GM12878 (cell line): ENCODE data around the gene HLA-F. TPM values are rescaled to one million over a fixed set of nuclear protein-coding genes. Genes with fewer than 3 reads are reported as not detected.

Experiments
- ATAC-seq: fragments of 200-7000 bp; cut with Tn5 transposase; 3 replicates; pipeline ENCODE4 v1.9.1; 2020; ENCODE audit warnings: mild to moderate bottlenecking, moderate library complexity
- BruUV-seq: library from RNA; stranded (reverse); fragments of 400-500 nt; replicated peaks from 2 replicates; lab custom pipeline; 2021; lab: Mats Ljungman, UMichigan
- CTCF ChIA-PET: fragments of 300-600 bp; sonication (Branson Sonifier 250); formaldehyde crosslinking; extraction: SDS; loops from one replicate; lab custom pipeline; 2021; ENCODE audit warnings: inconsistent platforms; lab: Yijun Ruan, JAX
- POLR2A ChIA-PET: fragments of 350-600 bp; formaldehyde crosslinking; extraction: SDS; loops from one replicate; lab custom pipeline; 2021; ENCODE audit warnings: inconsistent platforms; lab: Charles Lee
- RAD21 ChIA-PET: fragments of 300-600 bp; sonication (Branson Sonifier 250); formaldehyde crosslinking; loops from one replicate; lab custom pipeline; 2023; ENCODE audit warnings: antibody characterized with exemption; ENCODE audit not compliant: unreplicated experiment; lab: Charles Lee
- SMC1A ChIA-PET: fragments of 300-600 bp; sonication (Branson Sonifier 250); formaldehyde crosslinking; loops from one replicate; lab custom pipeline; 2023; ENCODE audit not compliant: unreplicated experiment, uncharacterized antibody; lab: Charles Lee
- DNase-seq: peaks from one replicate; pipeline ENCODE4 v3.0.0-alpha.2; 2011; ENCODE audit warnings: low read depth, low spot score
- FAIRE-seq: peaks from 3 replicates; lab custom pipeline; 2011; peaks lifted over from hg19 to GRCh38; lab: Jason Lieb, UNC
- H2AFZ ChIP-seq: 2 replicates; pipeline ENCODE4 v1.6.0; 2011; ENCODE audit warnings: low read depth, low read length, control low read depth; ENCODE audit not compliant: control insufficient read depth
- H3K27ac ChIP-seq: 2 replicates; pipeline ENCODE4 v1.5.1; 2011; ENCODE audit warnings: control low read depth; ENCODE audit not compliant: control insufficient read depth, insufficient read depth
- H3K27me3 ChIP-seq, 2 experiments: replicated peaks in 1 of 2; 2 replicates each; pipeline versions ENCODE4 v1.6.0 to v1.6.1; 2011; ENCODE audit warnings: low read length in 1 of 2; ENCODE audit not compliant: control insufficient read depth in 2 of 2, insufficient read depth in 2 of 2
- H3K36me3 ChIP-seq, 2 experiments: 2 replicates each; pipeline ENCODE4 v1.5.1; 2011; ENCODE audit warnings: low read length in 1 of 2; ENCODE audit not compliant: control insufficient read depth in 2 of 2, insufficient read depth in 2 of 2
- H3K4me1 ChIP-seq: 2 replicates; pipeline ENCODE4 v1.6.1; 2011; ENCODE audit warnings: mild to moderate bottlenecking, low read length, moderate library complexity, mixed read lengths; ENCODE audit not compliant: control insufficient read depth, insufficient read depth
- H3K4me2 ChIP-seq: 2 replicates; pipeline ENCODE4 v1.6.0; 2011; ENCODE audit warnings: control low read depth; ENCODE audit not compliant: control insufficient read depth, insufficient read depth
- H3K4me3 ChIP-seq: fragments of 200-600 bp; sonication (generic); 2 replicates; pipeline ENCODE4 v1.5.1; 2016
- H3K79me2 ChIP-seq: 2 replicates; pipeline ENCODE4 v1.6.0; 2011; ENCODE audit warnings: low read length; ENCODE audit not compliant: control insufficient read depth, insufficient read depth
- H3K9ac ChIP-seq: 2 replicates; pipeline ENCODE4 v1.8.0; 2011; ENCODE audit warnings: low read length, control low read depth, mixed read lengths; ENCODE audit not compliant: control insufficient read depth, insufficient read depth
- H3K9me3 ChIP-seq: replicated peaks from 3 replicates; pipeline ENCODE4 v1.5.1; 2011; ENCODE audit warnings: mild to moderate bottlenecking, low read length; ENCODE audit not compliant: control insufficient read depth, insufficient read depth
- H4K20me1 ChIP-seq: 2 replicates; pipeline ENCODE4 v1.6.0; 2011; ENCODE audit not compliant: control insufficient read depth, insufficient read depth
- CBFB ChIP-seq: IDR thresholded peaks from 2 replicates; pipeline ENCODE4 v1.6.1; 2016; ENCODE audit warnings: antibody characterized with exemption, low read depth
- ESRRA ChIP-seq: IDR thresholded peaks from 2 replicates; pipeline ENCODE4 v1.6.1; 2012; ENCODE audit warnings: mild to moderate bottlenecking, low read length, improper control_type of control experiment
- HDGF ChIP-seq: fragments of 450-650 bp; IDR thresholded peaks from 2 replicates; pipeline ENCODE4 v1.6.1; 2016; ENCODE audit warnings: antibody characterized with exemption
- JUND ChIP-seq: IDR thresholded peaks from 2 replicates; pipeline ENCODE4 v1.6.1; 2012; ENCODE audit warnings: low read depth, mild to moderate bottlenecking, low read length, improper control_type of control experiment, moderate library complexity
- MEF2B ChIP-seq: fragments of 450-650 bp; IDR thresholded peaks from 2 replicates; pipeline ENCODE4 v1.6.1; 2018; ENCODE audit warnings: mild to moderate bottlenecking, moderate library complexity; ENCODE audit not compliant: partially characterized antibody, poor library complexity, severe bottlenecking
- POLR2A ChIP-seq: IDR thresholded peaks from 2 replicates; pipeline ENCODE4 v1.6.1; 2011; ENCODE audit warnings: low read depth, mild to moderate bottlenecking, low read length
- SP1 ChIP-seq: IDR thresholded peaks from one replicate; pipeline ENCODE4 v1.6.1; 2011; ENCODE audit warnings: low read depth, low read length
- USF2 ChIP-seq: IDR thresholded peaks from 2 replicates; pipeline ENCODE4 v1.6.1; 2011; ENCODE audit warnings: low read depth, low read length, improper control_type of control experiment, borderline replicate concordance
- ZBTB33 ChIP-seq: fragments of 450-650 bp; IDR thresholded peaks from 2 replicates; pipeline ENCODE4 v1.6.1; 2017; ENCODE audit warnings: mild to moderate bottlenecking
- ZNF217 ChIP-seq: fragments of 450-650 bp; IDR thresholded peaks from 2 replicates; pipeline ENCODE4 v1.6.1; 2017; ENCODE audit warnings: antibody characterized with exemption, mild to moderate bottlenecking
- ZNF274 ChIP-seq: IDR thresholded peaks from one replicate; pipeline ENCODE4 v1.8.0; 2011; ENCODE audit not compliant: insufficient read length, insufficient read depth
- ZNF384 ChIP-seq: IDR thresholded peaks from 2 replicates; pipeline ENCODE4 v1.6.1; 2012; ENCODE audit warnings: low read depth, mild to moderate bottlenecking, low read length, improper control_type of control experiment, borderline replicate concordance
- WGBS: methylation state at CpG from one replicate; pipeline ENCODE4 v1.1.6; 2016; ENCODE audit warnings: low lambda C conversion rate; ENCODE audit not compliant: insufficient replicate concordance, insufficient coverage; ENCODE audit errors: missing lambda C conversion rate; 5-methylcytosine and 5-hydroxymethylcytosine counted together
- in situ Hi-C: fragments of 300-500 bp; cut with MboI; formaldehyde crosslinking; loops from 9 replicates; pipeline ENCODE4 v1.14.3; 2018; ENCODE audit warnings: mixed read lengths
- intact Hi-C: fragments of 100-400 bp; cut with micrococcal nuclease; formaldehyde crosslinking; loops from one replicate; pipeline ENCODE4 v1.14.2; 2022; ENCODE audit not compliant: unreplicated experiment
- polyA plus RNA-seq, 11 experiments: library from polyadenylated mRNA; depleted of rRNA in 4 of 11; unstranded in 6 of 11; stranded (reverse) in 5 of 11; fragments of >200 nt; fragmentation: Nextera tagmentation in 4 of 11; fragmentation: Illumina TruSeq in 1 of 11; extraction: Ambion mirVana in 4 of 11; extraction: Trizol in 1 of 11; gene quantifications; 1 replicate in 1 of 11; 2 replicates in 10 of 11; pipeline versions ENCODE4 v1.2.1 to v1.2.3, GENCODE V29; 2011 to 2016; ENCODE audit warnings: inconsistent platforms in 2 of 11, missing spikeins in 2 of 11, low read depth in 1 of 11
- total RNA-seq, 4 experiments: library from RNA; depleted of rRNA in 3 of 4; stranded (reverse); fragments of >200 nt in 3 of 4; fragmentation: Illumina TruSeq in 1 of 4; extraction: Trizol in 1 of 4; gene quantifications; 2 replicates each; pipeline versions ENCODE4 v1.2.1 to v1.2.3, GENCODE V29; 2013 to 2021

HLA-F gene
- total and polyA plus RNA-seq, 10 of the 15 experiments (the other 5 are each of a cell fraction or from before 2014, with no cell fraction given) = 30.1 to 342 (median 145) TPM

GRCh38 chr6:29744131-29744530 lies 20.9 kb downstream of the HLA-F start:
- POLR2A ChIA-PET = interaction anchor here (0.5 kb wide), 1 partner anchor 907 kb away, joined by 3 read pairs; no protein-coding TSS in a partner anchor
- H3K4me2 ChIP-seq = no peak overlapping the region
- ATAC-seq (no peak), DNase-seq (no peak), FAIRE-seq (no peak)
- CTCF ChIA-PET = no interaction called here
- no peaks in the 10 kb centered on the region for H4K20me1 ChIP-seq
- SMC1A ChIA-PET = no interaction called here
- H3K79me2 ChIP-seq = no peaks in the 10 kb centered on the region
- H3K4me1 ChIP-seq = no peaks in the 10 kb centered on the region
- 92% methylated on average over 4 of the region's 4 CpGs for WGBS
- intact Hi-C loops = no loop called here
- H3K4me3 ChIP-seq = no peak overlapping the region
- H2AFZ ChIP-seq = no peak overlapping the region
- RAD21 ChIA-PET = no interaction called here
- TF ChIP-seq JUND = no peak
- no peak for TF ChIP-seq HDGF
- no peak for TF ChIP-seq SP1
- no peak for TF ChIP-seq ZNF217
- no peak for TF ChIP-seq CBFB
- in situ Hi-C loops = loop anchor here (5.0 kb wide), 1 partner anchor 93 kb away; no protein-coding TSS in a partner anchor
- H3K27me3 ChIP-seq = no peaks in the 10 kb centered on the region
- H3K9ac ChIP-seq = no peak overlapping the region
- H3K36me3 ChIP-seq = no peaks in the 10 kb centered on the region
- H3K27ac ChIP-seq = no peak overlapping the region
- no peaks in the 10 kb centered on the region for H3K9me3 ChIP-seq
- no TSS peak for BruUV-seq

GRCh38 chr6:29744621-29745020 lies 21.4 kb downstream of the HLA-F start:
- TF ChIP-seq ESRRA = no peak
- no peak for TF ChIP-seq POLR2A
- no peak for TF ChIP-seq ZBTB33
- no peak for TF ChIP-seq ZNF384
- no peak for TF ChIP-seq CBFB
- no peak for TF ChIP-seq ZNF274
- no peak for TF ChIP-seq MEF2B
- TF ChIP-seq USF2 = no peak
- DNase-seq (no peak), FAIRE-seq (no peak), ATAC-seq (no peak)
- H3K27ac ChIP-seq = no peak overlapping the region
- intact Hi-C loops = no loop called here
- ChIA-PET RAD21 (no interaction called here), CTCF (interaction anchor here (0.6 kb wide), 2 partner anchors 8 to 97 kb away, joined by 3 read pairs; no protein-coding TSS in a partner anchor), SMC1A (no interaction called here), POLR2A (interaction anchor here (0.5 kb wide), 1 partner anchor 907 kb away, joined by 3 read pairs; no protein-coding TSS in a partner anchor)
- H3K4me3 ChIP-seq = no peak overlapping the region
- no peak overlapping the region for H2AFZ ChIP-seq
- BruUV-seq = no TSS peak
- no peak overlapping the region for H3K4me2 ChIP-seq
- no peaks in the 10 kb centered on the region for H3K27me3 ChIP-seq
- 73% methylated on average over 4 of the region's 4 CpGs for WGBS
- no peaks in the 10 kb centered on the region for H4K20me1 ChIP-seq
- no peaks in the 10 kb centered on the region for H3K79me2 ChIP-seq
- H3K9me3 ChIP-seq = no peaks in the 10 kb centered on the region
- no peaks in the 10 kb centered on the region for H3K36me3 ChIP-seq
- no peak overlapping the region for H3K9ac ChIP-seq
- peaks cover 3% of the 10 kb centered on the region for H3K4me1 ChIP-seq
- in situ Hi-C loops = loop anchor here (5.0 kb wide), 1 partner anchor 93 kb away; no protein-coding TSS in a partner anchor
